AG09309 (cell line): ENCODE results near the gene DUSP6.

Experiments used
- DNase-seq: peaks from one replicate; pipeline ENCODE4 v3.0.0-alpha.2; 2010; ENCODE audit warnings: low read depth
- H3K4me3 ChIP-seq: 2 replicates; pipeline ENCODE4 v1.5.1; 2011; ENCODE audit warnings: mild to moderate bottlenecking, low read depth, low read length, moderate library complexity; ENCODE audit not compliant: control insufficient read depth
- CTCF ChIP-seq: IDR thresholded peaks from 2 replicates; pipeline ENCODE4 v1.5.1; 2011; ENCODE audit warnings: mild to moderate bottlenecking, low read depth, low read length, inconsistent platforms; ENCODE audit not compliant: insufficient read depth, control insufficient read depth; ENCODE audit errors: missing control alignments

DUSP6 gene

GRCh38 chr12:89353188-89353822, 1.0 kb upstream of the DUSP6 start:
- TF ChIP-seq CTCF: no peak
- H3K4me3 ChIP-seq: peak overlapping the region; percentile 68
- DNase-seq: no peak

GRCh38 chr12:89352242-89352491, 134 bp downstream of the DUSP6 start:
- no peak for TF ChIP-seq CTCF
- DNase-seq: no peak
- peak overlapping the region; percentile 69 for H3K4me3 ChIP-seq

- H3K4me3 ChIP-seq: peak overlapping the region; percentile 69
- TF ChIP-seq CTCF: no peak
- no peak for DNase-seq
These were observed 636 bp downstream of the DUSP6 start for GRCh38 chr12:89351489-89352241.

- DNase-seq: no peak
- no peak for TF ChIP-seq CTCF
- peak overlapping the region; percentile 69 for H3K4me3 ChIP-seq
These were observed 1.4 kb downstream of the DUSP6 start for GRCh38 chr12:89350630-89351488.

GRCh38 chr12:89350260-89350629, 2.1 kb downstream of the DUSP6 start:
- no peak for TF ChIP-seq CTCF
- DNase-seq: no peak

GRCh38 chr12:89349814-89350213, 2.5 kb downstream of the DUSP6 start:
- DNase-seq: no peak
- no peak for TF ChIP-seq CTCF
- peak overlapping the region; percentile 69 for H3K4me3 ChIP-seq

More at GRCh38 chr12:89350260-89350629, 2.1 kb downstream of the DUSP6 start:
- peak overlapping the region; percentile 69 for H3K4me3 ChIP-seq
